RWPE2 (cell line): ENCODE results near the gene DHX36.
A peak's percentile ranks its signal among the peaks of the same experiment; 100 is the strongest.

Experiments used
- ATAC-seq: fragments of 200-7000 bp; cut with Tn5 transposase; 3 replicates; pipeline ENCODE4 v1.9.1; 2021; ENCODE audit warnings: low read depth
- DNase-seq: peaks from one replicate; pipeline ENCODE4 v3.0.0-alpha.2; 2020; ENCODE audit warnings: low spot score
- H3K27ac ChIP-seq: fragments of 450-650 bp; 2 replicates; pipeline ENCODE4 v1.5.1; 2017; ENCODE audit warnings: mild to moderate bottlenecking; ENCODE audit not compliant: poor library complexity, severe bottlenecking
- H3K27me3 ChIP-seq: fragments of 250-450 bp; sonication (Bioruptor Pico); 2 replicates; pipeline ENCODE4 v1.5.1; 2021; ENCODE audit warnings: mild to moderate bottlenecking, moderate library complexity; ENCODE audit not compliant: insufficient read depth, poor library complexity, severe bottlenecking
- H3K36me3 ChIP-seq: fragments of 250-450 bp; sonication (Bioruptor Pico); 2 replicates; pipeline ENCODE4 v1.5.1; 2020; ENCODE audit warnings: low read depth, mild to moderate bottlenecking, moderate library complexity
- H3K4me1 ChIP-seq: fragments of 250-450 bp; sonication (Bioruptor Pico); 2 replicates; pipeline ENCODE4 v1.5.1; 2021; ENCODE audit warnings: mild to moderate bottlenecking, moderate library complexity; ENCODE audit not compliant: insufficient read depth, poor library complexity, severe bottlenecking
- H3K4me3 ChIP-seq: fragments of 250-450 bp; sonication (Bioruptor Pico); 2 replicates; pipeline ENCODE4 v1.5.1; 2021; ENCODE audit warnings: mild to moderate bottlenecking, moderate library complexity; ENCODE audit not compliant: severe bottlenecking
- H3K9me3 ChIP-seq: fragments of 250-450 bp; sonication (Bioruptor Pico); 2 replicates; pipeline ENCODE4 v1.5.1; 2021; ENCODE audit warnings: mild to moderate bottlenecking, moderate library complexity; ENCODE audit not compliant: severe bottlenecking
- TF ChIP-seq, protein P1 (sequence below): fragments of 450-650 bp; IDR thresholded peaks from one replicate; pipeline ENCODE4 v1.5.1; 2017; ENCODE audit warnings: mild to moderate bottlenecking, moderate library complexity; ENCODE audit not compliant: poor library complexity, severe bottlenecking

DHX36 gene

DNA sequence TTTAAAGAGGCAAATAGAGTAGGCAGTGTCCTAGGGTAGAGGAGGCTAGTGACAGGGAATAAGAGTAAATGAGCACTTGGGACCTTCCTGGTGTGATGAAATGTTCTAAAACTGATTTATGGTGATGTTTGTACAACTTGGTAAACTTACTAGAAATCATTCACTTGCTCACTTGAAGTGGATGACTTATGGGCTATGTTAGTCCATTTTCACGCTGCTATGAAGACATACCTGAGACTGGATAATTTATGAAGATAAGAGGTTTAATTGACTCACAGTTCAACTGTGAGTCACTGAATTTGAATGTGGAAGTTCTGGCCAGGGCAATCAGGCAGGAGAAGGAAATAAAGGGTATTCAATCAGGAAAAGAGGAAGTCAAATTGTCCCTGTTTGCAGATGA lies 31.7 kb upstream of the DHX36 start:
- Histone ChIP-seq H3K27ac (no peak overlapping the region), H3K9me3 (no peaks in the 10 kb centered on the region), H3K4me1 (no peaks in the 10 kb centered on the region), H3K4me3 (no peak overlapping the region), H3K36me3 (no peaks in the 10 kb centered on the region), H3K27me3 (no peaks in the 10 kb centered on the region)
- no peak for DNase-seq
- peak; percentile 71; the same call in 2 of the 3 replicates for ATAC-seq
- TF ChIP-seq, protein P1, sequence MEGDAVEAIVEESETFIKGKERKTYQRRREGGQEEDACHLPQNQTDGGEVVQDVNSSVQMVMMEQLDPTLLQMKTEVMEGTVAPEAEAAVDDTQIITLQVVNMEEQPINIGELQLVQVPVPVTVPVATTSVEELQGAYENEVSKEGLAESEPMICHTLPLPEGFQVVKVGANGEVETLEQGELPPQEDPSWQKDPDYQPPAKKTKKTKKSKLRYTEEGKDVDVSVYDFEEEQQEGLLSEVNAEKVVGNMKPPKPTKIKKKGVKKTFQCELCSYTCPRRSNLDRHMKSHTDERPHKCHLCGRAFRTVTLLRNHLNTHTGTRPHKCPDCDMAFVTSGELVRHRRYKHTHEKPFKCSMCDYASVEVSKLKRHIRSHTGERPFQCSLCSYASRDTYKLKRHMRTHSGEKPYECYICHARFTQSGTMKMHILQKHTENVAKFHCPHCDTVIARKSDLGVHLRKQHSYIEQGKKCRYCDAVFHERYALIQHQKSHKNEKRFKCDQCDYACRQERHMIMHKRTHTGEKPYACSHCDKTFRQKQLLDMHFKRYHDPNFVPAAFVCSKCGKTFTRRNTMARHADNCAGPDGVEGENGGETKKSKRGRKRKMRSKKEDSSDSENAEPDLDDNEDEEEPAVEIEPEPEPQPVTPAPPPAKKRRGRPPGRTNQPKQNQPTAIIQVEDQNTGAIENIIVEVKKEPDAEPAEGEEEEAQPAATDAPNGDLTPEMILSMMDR: no peak

DNA sequence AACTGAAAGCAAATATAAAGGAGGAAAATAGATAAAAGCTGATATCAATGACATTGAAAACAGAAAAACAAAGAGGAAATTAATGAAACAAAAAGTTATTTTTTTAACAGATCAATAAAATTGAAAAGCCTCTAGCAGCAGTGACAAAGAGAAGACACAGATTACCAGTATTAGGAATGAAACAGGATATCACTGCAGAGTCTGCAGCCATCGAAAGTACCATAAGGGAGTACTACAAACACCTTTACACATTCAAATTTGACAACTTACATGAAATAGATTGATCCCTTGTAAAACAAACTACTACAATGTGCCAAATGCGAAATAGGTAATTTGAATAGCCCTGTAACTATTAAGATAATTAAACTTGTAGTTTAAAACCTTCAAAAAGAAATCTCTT lies 24.9 kb upstream of the DHX36 start:
- Histone ChIP-seq H3K36me3 (no peaks in the 10 kb centered on the region), H3K27ac (no peak overlapping the region), H3K4me1 (no peaks in the 10 kb centered on the region), H3K27me3 (no peaks in the 10 kb centered on the region), H3K9me3 (no peaks in the 10 kb centered on the region), H3K4me3 (no peak overlapping the region)
- TF ChIP-seq, protein P1: no peak
- DNase-seq (no peak), ATAC-seq (no peak)

DNA sequence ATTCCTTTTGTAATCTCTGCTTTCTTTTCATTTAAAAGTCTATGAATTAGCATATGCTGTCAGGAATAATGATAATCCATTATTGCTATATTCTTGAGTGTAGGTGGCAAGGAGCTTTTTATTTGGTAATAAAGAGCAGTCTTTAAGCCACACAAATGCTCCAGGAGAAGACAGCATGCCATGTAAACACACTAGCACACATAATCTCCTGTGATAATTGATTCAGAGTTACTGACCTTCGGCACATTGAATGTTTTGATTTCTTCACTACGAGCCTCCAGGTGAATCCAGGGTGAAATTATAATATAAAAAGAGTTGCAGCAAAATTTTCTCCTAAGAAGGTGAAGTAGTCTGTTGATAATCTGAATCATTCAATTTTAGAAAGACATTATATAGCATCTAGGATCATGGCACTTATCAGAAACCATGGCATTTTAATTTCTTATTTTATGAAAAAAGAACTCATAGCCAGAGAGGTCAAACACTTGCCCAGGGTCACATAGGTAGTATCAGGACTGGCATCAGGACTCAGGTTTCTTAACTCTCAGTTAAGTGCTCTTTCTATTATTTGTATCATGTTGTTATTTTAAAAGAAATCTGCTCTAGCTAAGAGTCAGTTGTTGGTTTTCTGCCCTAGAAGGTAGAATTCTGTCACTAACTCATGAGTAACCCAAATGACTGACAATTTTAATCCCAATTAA lies 21.3 kb upstream of the DHX36 start:
- H3K4me3 ChIP-seq: no peak overlapping the region
- no peaks in the 10 kb centered on the region for H3K36me3 ChIP-seq
- H3K27ac ChIP-seq: no peak overlapping the region
- no peaks in the 10 kb centered on the region for H3K4me1 ChIP-seq
- H3K9me3 ChIP-seq: no peaks in the 10 kb centered on the region
- TF ChIP-seq, protein P1: no peak
- peaks cover 3% of the 10 kb centered on the region for H3K27me3 ChIP-seq
- ATAC-seq: no peak
- no peak for DNase-seq

DNA sequence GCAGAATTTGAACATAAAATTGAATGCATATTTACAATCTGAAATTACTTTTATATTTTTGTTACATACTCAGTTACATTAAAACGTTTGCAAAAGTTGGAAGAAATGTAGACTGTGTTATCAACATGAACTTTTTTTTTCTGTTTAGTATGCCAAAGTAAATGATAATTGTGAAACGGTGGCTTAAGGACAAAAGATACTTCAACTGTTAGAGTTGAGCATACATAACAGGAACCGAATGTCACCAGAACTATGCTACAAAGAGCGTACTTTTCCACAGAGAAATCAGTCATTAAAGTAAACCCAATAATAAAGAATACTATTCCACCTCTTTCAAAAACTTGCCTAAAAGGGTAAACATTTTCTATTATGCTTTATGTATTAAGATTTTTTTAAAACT lies 14.3 kb upstream of the DHX36 start:
- no peaks in the 10 kb centered on the region for H3K4me1 ChIP-seq
- no peak for ATAC-seq
- no peaks in the 10 kb centered on the region for H3K36me3 ChIP-seq
- H3K27me3 ChIP-seq: peaks cover 3% of the 10 kb centered on the region
- TF ChIP-seq, protein P1: no peak
- H3K27ac ChIP-seq: no peak overlapping the region
- no peak for DNase-seq
- H3K9me3 ChIP-seq: no peaks in the 10 kb centered on the region
- H3K4me3 ChIP-seq: no peak overlapping the region

GRCh38 chr3:154338008-154338407 lies 13.7 kb upstream of the DHX36 start:
- Histone ChIP-seq H3K36me3 (no peaks in the 10 kb centered on the region), H3K9me3 (no peaks in the 10 kb centered on the region), H3K27ac (no peak overlapping the region), H3K4me1 (no peaks in the 10 kb centered on the region), H3K4me3 (no peak overlapping the region), H3K27me3 (peaks cover 3% of the 10 kb centered on the region)
- no peak for DNase-seq
- no peak for ATAC-seq
- TF ChIP-seq, protein P1: no peak
